PC-9 (cell line): ENCODE results near the gene CLEC18A. TPM values are rescaled to one million over a fixed set of nuclear protein-coding genes. Genes with fewer than 3 reads are reported as not detected.
"Not testable (repeated sequence)": the region's sequence is repeated elsewhere in the genome, so short reads cannot be mapped to it uniquely, and the experiment has no call there.

Experiments
- Bru-seq: library from RNA; stranded (reverse); fragments of 400-500 nt; gene quantifications from one replicate; lab custom pipeline; 2021; lab: Mats Ljungman, UMichigan
- BruChase-seq, 2 experiments: library from RNA; stranded (reverse); fragments of 400-500 nt; gene quantifications; one replicate each; lab custom pipeline; 2021; lab: Mats Ljungman, UMichigan
- BruUV-seq: library from RNA; stranded (reverse); fragments of 400-500 nt; replicated peaks from 2 replicates; lab custom pipeline; 2021; lab: Mats Ljungman, UMichigan
- CTCF ChIA-PET: fragments of 300-600 bp; sonication (Branson Sonifier 250); formaldehyde crosslinking; loops from one replicate; lab custom pipeline; 2022; ENCODE audit warnings: antibody characterized with exemption; lab: Charles Lee
- POLR2A ChIA-PET: fragments of 300-600 bp; sonication (Branson Sonifier 250); formaldehyde crosslinking; loops from one replicate; lab custom pipeline; 2022; ENCODE audit warnings: antibody characterized with exemption; ENCODE audit not compliant: unreplicated experiment; lab: Charles Lee
- DNase-seq, 2 experiments: peaks; one replicate each; pipeline versions ENCODE4 v3.0.0 to v3.0.0-alpha.2; 2015 to 2022; ENCODE audit warnings: mixed read lengths in 1 of 2
- H2AFZ ChIP-seq: fragments of 200-600 bp; sonication (generic); 2 replicates; pipeline ENCODE4 v1.8.1; 2017; ENCODE audit warnings: antibody characterized with exemption
- H3F3A ChIP-seq: fragments of 200-600 bp; sonication (generic); 2 replicates; pipeline ENCODE4 v1.8.1; 2017; ENCODE audit warnings: antibody characterized with exemption, mild to moderate bottlenecking, low read depth; ENCODE audit not compliant: insufficient read depth
- H3K27ac ChIP-seq: fragments of 200-600 bp; sonication (generic); 2 replicates; pipeline ENCODE4 v1.6.1; 2016; ENCODE audit warnings: mixed run types
- H3K27me3 ChIP-seq: fragments of 200-600 bp; sonication (generic); 2 replicates; pipeline ENCODE4 v1.6.1; 2016; ENCODE audit warnings: low read depth, mixed run types; ENCODE audit not compliant: insufficient read depth
- H3K36me3 ChIP-seq: fragments of 200-600 bp; sonication (generic); 2 replicates; pipeline ENCODE4 v1.6.1; 2016; ENCODE audit warnings: low read depth, mixed run types
- H3K4me1 ChIP-seq: fragments of 200-600 bp; sonication (generic); replicated peaks from 2 replicates; pipeline ENCODE4 v1.6.1; 2016; ENCODE audit warnings: mixed run types; ENCODE audit not compliant: insufficient read depth
- H3K4me2 ChIP-seq: fragments of 200-600 bp; sonication (generic); 2 replicates; pipeline ENCODE4 v1.6.1; 2017; ENCODE audit warnings: mixed run types
- H3K4me3 ChIP-seq: fragments of 200-600 bp; sonication (generic); 2 replicates; pipeline ENCODE4 v1.6.1; 2016; ENCODE audit warnings: mixed run types
- H3K79me2 ChIP-seq: fragments of 200-600 bp; sonication (generic); 2 replicates; pipeline ENCODE4 v1.6.1; 2017; ENCODE audit warnings: low read depth, mixed run types
- H3K9me2 ChIP-seq: fragments of 200-600 bp; sonication (generic); 2 replicates; pipeline ENCODE4 v1.8.1; 2017; ENCODE audit warnings: mild to moderate bottlenecking; ENCODE audit not compliant: insufficient read depth
- H3K9me3 ChIP-seq: fragments of 200-600 bp; sonication (generic); 2 replicates; pipeline ENCODE4 v1.8.1; 2016; ENCODE audit warnings: low read depth; ENCODE audit not compliant: insufficient read depth
- H4K20me1 ChIP-seq: fragments of 200-600 bp; sonication (generic); 2 replicates; pipeline ENCODE4 v1.8.1; 2017; ENCODE audit not compliant: insufficient read depth
- EZH2 ChIP-seq: fragments of 200-600 bp; sonication (generic); IDR thresholded peaks from 2 replicates; pipeline ENCODE4 v1.8.0; 2017; ENCODE audit warnings: antibody characterized with exemption, low read depth
- intact Hi-C: fragments of 100-400 bp; cut with micrococcal nuclease; formaldehyde crosslinking; loops from one replicate; pipeline ENCODE4 v1.10.0; 2022; ENCODE audit not compliant: unreplicated experiment
- long read RNA-seq: library from polyadenylated mRNA; stranded (forward); transcript quantifications from one replicate; pipeline ENCODE4 v2.0.0, GENCODE V29; 2022
- total RNA-seq: library from RNA; stranded (reverse); gene quantifications from 2 replicates; pipeline ENCODE4 v1.2.3, GENCODE V29; 2021
- TF ChIP-seq, protein P1 (sequence below): fragments of 200-600 bp; sonication (generic); conservative IDR thresholded peaks from 2 replicates; pipeline ENCODE4 v1.6.1; 2017; ENCODE audit warnings: mixed run types, antibody characterized with exemption, mild to moderate bottlenecking, moderate library complexity

Gene CLEC18A
- total RNA-seq = 1.2 and 1.3 TPM in 2 replicates
- percentile 25 among the genes with signal in this experiment for Bru-seq, nascent RNA
- percentile 26 among the genes with signal in this experiment for BruChase-seq, experiment 1, labeled RNA remaining after a 2-hour chase
- percentile 30 among the genes with signal in this experiment for BruChase-seq, experiment 2, labeled RNA remaining after a 6-hour chase
- long read RNA-seq, partial matches to known transcripts = 0 of 1 reads
- long read RNA-seq, other reads (novel, unspliced or antisense) = 1 of 1 reads

DNA sequence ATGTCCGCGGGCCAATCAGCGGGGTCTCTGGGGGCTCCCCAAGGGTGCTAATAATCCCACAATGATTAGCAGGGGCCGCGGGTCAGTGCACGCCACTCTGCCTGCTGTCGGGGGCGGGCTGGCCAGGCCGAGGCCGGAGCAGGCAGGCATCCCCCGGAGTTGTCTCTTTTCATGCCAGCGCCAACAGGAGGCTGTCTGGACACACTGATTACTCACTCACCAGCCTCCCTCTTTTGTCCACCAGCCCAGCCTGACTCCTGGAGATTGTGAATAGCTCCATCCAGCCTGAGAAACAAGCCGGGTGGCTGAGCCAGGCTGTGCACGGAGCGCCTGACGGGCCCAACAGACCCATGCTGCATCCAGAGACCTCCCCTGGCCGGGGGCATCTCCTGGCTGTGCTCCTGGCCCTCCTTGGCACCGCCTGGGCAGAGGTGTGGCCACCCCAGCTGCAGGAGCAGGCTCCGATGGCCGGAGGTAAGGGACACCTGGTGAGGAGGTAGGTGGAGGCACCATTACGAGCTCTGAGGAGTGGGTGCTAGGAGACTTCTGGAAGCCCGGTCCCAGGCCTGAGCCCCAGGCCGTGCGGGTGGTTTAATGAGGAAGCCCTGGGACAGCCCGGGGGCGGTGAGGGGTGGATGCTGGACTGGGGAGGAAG, at the start of gene CLEC18A:
Gene CLEC18A, plus strand, starts transcription at position 318 of the 655 bp plus-strand sequence. Its CDS starts 33 bp downstream, at position 351.
- H3K4me1 ChIP-seq, POLR2A ChIA-PET, H4K20me1 ChIP-seq, H3K9me3 ChIP-seq, H3K9me2 ChIP-seq, H2AFZ ChIP-seq, BruUV-seq, H3K27ac ChIP-seq, H3K79me2 ChIP-seq, H3K27me3 ChIP-seq, H3K4me2 ChIP-seq, DNase-seq, CTCF ChIA-PET, H3K4me3 ChIP-seq, H3F3A ChIP-seq, H3K36me3 ChIP-seq, intact Hi-C loops: not testable (repeated sequence)

DNA sequence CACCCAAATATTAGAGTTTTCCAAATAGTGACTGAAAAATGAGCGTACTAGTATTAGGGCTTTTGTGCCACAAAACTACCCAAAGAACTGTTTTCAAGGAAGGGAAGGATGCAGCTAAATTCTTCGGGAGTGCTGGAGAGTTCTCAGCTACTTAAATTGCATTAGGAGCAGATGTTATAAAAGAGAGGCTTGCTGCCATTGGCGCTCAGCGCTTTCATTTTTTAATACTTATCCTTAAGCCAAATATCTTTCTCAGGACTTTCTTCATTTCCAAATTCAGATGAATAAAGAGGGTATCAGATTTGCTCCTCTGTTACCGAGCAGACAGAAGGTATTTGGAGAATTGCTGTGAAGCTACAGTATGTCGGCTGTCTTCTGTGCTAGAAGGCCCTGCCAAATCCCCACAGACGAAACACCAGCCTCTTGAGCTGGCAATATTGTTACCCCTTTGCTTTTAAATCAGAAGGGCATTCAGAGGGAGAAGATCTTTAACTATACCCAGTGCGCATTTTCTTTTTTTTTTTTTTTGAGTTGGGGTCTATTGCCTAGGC, 47.2 kb upstream of the CLEC18A start:
- no peak for DNase-seq
- Histone ChIP-seq H3K4me2 (no peak overlapping the region), H3K36me3 (peaks cover 6% of the 10 kb centered on the region; the same call in 1 of the 2 replicates), H2AFZ (no peak overlapping the region), H3K9me2 (no peaks in the 10 kb centered on the region), H3K27ac (no peak overlapping the region), H3K4me1 (no peaks in the 10 kb centered on the region), H3K27me3 (no peaks in the 10 kb centered on the region), H3K4me3 (no peak overlapping the region), H4K20me1 (no peaks in the 10 kb centered on the region), H3K9me3 (no peaks in the 10 kb centered on the region), H3K79me2 (no peaks in the 10 kb centered on the region), H3F3A (0 out of 2 replicates have a peak, but pooled peaks cover 4% of the 10 kb centered on the region)
- ChIA-PET POLR2A (no interaction called here), CTCF (no interaction called here)
- no peak for TF ChIP-seq EZH2
- TF ChIP-seq, protein P1, sequence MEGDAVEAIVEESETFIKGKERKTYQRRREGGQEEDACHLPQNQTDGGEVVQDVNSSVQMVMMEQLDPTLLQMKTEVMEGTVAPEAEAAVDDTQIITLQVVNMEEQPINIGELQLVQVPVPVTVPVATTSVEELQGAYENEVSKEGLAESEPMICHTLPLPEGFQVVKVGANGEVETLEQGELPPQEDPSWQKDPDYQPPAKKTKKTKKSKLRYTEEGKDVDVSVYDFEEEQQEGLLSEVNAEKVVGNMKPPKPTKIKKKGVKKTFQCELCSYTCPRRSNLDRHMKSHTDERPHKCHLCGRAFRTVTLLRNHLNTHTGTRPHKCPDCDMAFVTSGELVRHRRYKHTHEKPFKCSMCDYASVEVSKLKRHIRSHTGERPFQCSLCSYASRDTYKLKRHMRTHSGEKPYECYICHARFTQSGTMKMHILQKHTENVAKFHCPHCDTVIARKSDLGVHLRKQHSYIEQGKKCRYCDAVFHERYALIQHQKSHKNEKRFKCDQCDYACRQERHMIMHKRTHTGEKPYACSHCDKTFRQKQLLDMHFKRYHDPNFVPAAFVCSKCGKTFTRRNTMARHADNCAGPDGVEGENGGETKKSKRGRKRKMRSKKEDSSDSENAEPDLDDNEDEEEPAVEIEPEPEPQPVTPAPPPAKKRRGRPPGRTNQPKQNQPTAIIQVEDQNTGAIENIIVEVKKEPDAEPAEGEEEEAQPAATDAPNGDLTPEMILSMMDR = no peak
- BruUV-seq = no TSS peak
- intact Hi-C loops = no loop called here

DNA sequence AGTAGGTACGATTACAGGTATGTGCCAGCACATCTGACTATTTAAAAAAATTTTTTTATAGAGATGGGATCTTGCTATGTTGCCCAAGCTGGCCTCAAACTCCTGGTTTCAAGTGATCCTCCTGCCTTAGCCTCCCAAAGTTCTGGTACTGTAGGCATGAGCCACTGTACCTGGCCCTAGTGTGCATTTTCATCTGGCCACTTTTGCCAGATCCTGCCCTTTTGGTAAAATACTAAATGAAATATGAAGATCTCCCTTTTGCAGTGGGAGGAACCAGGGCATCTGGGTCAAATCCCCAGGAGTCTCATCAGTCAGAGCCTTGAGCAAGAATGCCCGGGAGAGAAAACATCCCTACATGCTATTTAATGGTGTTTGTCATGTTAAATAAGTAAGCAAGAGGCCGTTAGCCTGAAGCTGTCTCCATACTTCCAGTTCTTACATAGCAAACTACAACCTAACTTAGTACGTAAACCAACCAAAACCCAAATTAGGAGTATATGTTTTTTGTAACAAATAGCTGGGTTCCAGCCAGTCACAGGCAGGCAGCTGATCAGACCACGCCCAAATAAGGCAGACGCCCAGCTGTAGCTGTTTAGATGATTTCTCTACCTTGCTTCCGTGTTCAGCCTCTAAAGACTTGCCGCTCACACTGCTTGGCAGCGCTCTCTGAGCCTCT, 46.5 kb upstream of the CLEC18A start:
- 0 out of 2 replicates have a peak, but pooled peaks cover 4% of the 10 kb centered on the region for H3F3A ChIP-seq
- intact Hi-C loops = no loop called here
- TF ChIP-seq, protein P1 = no peak
- no peak for TF ChIP-seq EZH2
- H4K20me1 ChIP-seq = no peaks in the 10 kb centered on the region
- H3K4me3 ChIP-seq = no peak overlapping the region
- DNase-seq = no peak
- H3K27me3 ChIP-seq = no peaks in the 10 kb centered on the region
- H3K4me1 ChIP-seq = no peaks in the 10 kb centered on the region
- H3K27ac ChIP-seq = no peak overlapping the region
- ChIA-PET CTCF (no interaction called here), POLR2A (no interaction called here)
- no peaks in the 10 kb centered on the region for H3K9me2 ChIP-seq
- peaks cover 6% of the 10 kb centered on the region; the same call in 1 of the 2 replicates for H3K36me3 ChIP-seq
- no peak overlapping the region for H3K4me2 ChIP-seq
- no peaks in the 10 kb centered on the region for H3K9me3 ChIP-seq
- no TSS peak for BruUV-seq
- no peak overlapping the region for H2AFZ ChIP-seq
- H3K79me2 ChIP-seq = no peaks in the 10 kb centered on the region
